A549 (cell line): Measurements from ENCODE around the gene RHOC.

Experiments used
- BHLHE40 ChIP-seq: IDR thresholded peaks from 2 replicates; pipeline ENCODE4 v1.6.1; 2012; ENCODE audit warnings: low read depth, low read length, inconsistent platforms
- CHD4 ChIP-seq: fragments of 200-600 bp; sonication (generic); IDR thresholded peaks from 2 replicates; pipeline ENCODE4 v1.6.1; 2016; ENCODE audit warnings: antibody characterized with exemption, mild to moderate bottlenecking, borderline replicate concordance
- CTCF ChIP-seq: fragments of >200 bp; sonication (Bioruptor Twin); formaldehyde crosslinking; IDR thresholded peaks from 3 replicates; pipeline ENCODE4 v1.5.1; 2016
- EP300 ChIP-seq, 2 experiments: fragments of >200 bp; sonication (Bioruptor Twin); formaldehyde crosslinking; IDR thresholded peaks; 2 replicates in 1 of 2; 3 replicates in 1 of 2; pipeline ENCODE4 v1.6.1; 2016 to 2017
- JUN ChIP-seq, 2 experiments: fragments of >200 bp; sonication (Bioruptor Twin); formaldehyde crosslinking; IDR thresholded peaks; 2 replicates in 1 of 2; 3 replicates in 1 of 2; pipeline ENCODE4 v1.6.1; 2016 to 2017
- MAX ChIP-seq: IDR thresholded peaks from 2 replicates; pipeline ENCODE4 v1.6.1; 2012
- MYC ChIP-seq: IDR thresholded peaks from 2 replicates; pipeline ENCODE4 v1.6.1; 2012; ENCODE audit warnings: mild to moderate bottlenecking, inconsistent platforms, low read length, improper control_type of control experiment, borderline replicate concordance
- POLR2A ChIP-seq: IDR thresholded peaks from 2 replicates; pipeline ENCODE4 v1.6.1; 2012; ENCODE audit warnings: mild to moderate bottlenecking, low read length
- POLR2AphosphoS2 ChIP-seq: conservative IDR thresholded peaks from 2 replicates; pipeline ENCODE4 v1.6.1; 2012; ENCODE audit warnings: low read length, improper control_type of control experiment, inconsistent platforms
- RAD21 ChIP-seq, 2 experiments: fragments of >200 bp in 1 of 2; sonication (Bioruptor Twin) in 1 of 2; formaldehyde crosslinking in 1 of 2; IDR thresholded peaks in 1 of 2; conservative IDR thresholded peaks in 1 of 2; 2 replicates in 1 of 2; 3 replicates in 1 of 2; pipeline ENCODE4 v1.6.1; 2012 to 2018; ENCODE audit warnings: inconsistent platforms in 1 of 2
- REST ChIP-seq: fragments of 200-600 bp; sonication (generic); IDR thresholded peaks from 2 replicates; pipeline ENCODE4 v1.6.1; 2016; ENCODE audit warnings: antibody characterized with exemption, mild to moderate bottlenecking, moderate library complexity
- SMC3 ChIP-seq: fragments of >200 bp; sonication (Bioruptor Twin); formaldehyde crosslinking; IDR thresholded peaks from 3 replicates; pipeline ENCODE4 v1.6.1; 2018; ENCODE audit warnings: inconsistent platforms

- no peak for TF ChIP-seq CTCF
- TF ChIP-seq POLR2A = no peak
- TF ChIP-seq MYC = no peak
- TF ChIP-seq REST = no peak
- no peak for TF ChIP-seq MAX
- no peak for TF ChIP-seq EP300 (IDR thresholded peaks at IDR 0.05)
- TF ChIP-seq CHD4 = no peak
- no peak for TF ChIP-seq SMC3
- TF ChIP-seq RAD21 (conservative IDR thresholded peaks at IDR 0.05 in 1 of 2, IDR thresholded peaks at IDR 0.05 in 1 of 2) = no peak
- no peak for TF ChIP-seq JUN (IDR thresholded peaks at IDR 0.05)
- no peak for TF ChIP-seq POLR2AphosphoS2
- TF ChIP-seq BHLHE40 = no peak
These were observed 23.0 kb upstream of the RHOC start for GRCh38 chr1:112729909-112730308.
